GM19438 (cell line): Measurements from ENCODE around the gene OSM.

Experiments
- ATAC-seq: cut with Tn5 transposase; IDR thresholded peaks from one replicate; pipeline ENCODE4 v1.9.1; 2021; ENCODE audit warnings: low read depth; ENCODE audit not compliant: unreplicated experiment

Gene OSM

GRCh38 chr22:30266445-30267381, at the start of gene OSM:
TSS of gene OSM (minus strand) at chr22:30266851. CDS start at chr22:30266799, 52 bp downstream.
- ATAC-seq: no peak

- ATAC-seq: no peak
Observed at GRCh38 chr22:30315962-30316576, 49.4 kb upstream of the OSM start.

DNA sequence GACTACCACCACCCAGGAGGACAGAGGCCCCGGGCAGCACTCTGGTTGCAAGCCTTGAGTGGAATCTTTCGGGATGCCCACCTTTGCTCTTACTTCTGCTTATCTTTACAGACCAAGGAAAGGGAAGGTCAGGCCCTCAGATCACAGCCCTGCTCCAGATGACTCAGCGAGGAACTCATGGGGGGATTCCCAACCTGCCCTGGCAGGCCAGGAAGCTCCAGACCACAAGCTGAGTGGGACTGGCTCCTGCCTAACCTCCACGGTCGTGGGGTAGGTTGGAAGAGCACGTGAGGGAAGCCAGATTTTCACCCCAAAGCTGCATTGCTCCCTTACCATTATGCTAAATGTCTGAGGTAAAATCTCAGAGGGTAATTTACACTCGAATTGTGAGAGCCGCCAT, 48.3 kb upstream of the OSM start:
- no peak for ATAC-seq

DNA sequence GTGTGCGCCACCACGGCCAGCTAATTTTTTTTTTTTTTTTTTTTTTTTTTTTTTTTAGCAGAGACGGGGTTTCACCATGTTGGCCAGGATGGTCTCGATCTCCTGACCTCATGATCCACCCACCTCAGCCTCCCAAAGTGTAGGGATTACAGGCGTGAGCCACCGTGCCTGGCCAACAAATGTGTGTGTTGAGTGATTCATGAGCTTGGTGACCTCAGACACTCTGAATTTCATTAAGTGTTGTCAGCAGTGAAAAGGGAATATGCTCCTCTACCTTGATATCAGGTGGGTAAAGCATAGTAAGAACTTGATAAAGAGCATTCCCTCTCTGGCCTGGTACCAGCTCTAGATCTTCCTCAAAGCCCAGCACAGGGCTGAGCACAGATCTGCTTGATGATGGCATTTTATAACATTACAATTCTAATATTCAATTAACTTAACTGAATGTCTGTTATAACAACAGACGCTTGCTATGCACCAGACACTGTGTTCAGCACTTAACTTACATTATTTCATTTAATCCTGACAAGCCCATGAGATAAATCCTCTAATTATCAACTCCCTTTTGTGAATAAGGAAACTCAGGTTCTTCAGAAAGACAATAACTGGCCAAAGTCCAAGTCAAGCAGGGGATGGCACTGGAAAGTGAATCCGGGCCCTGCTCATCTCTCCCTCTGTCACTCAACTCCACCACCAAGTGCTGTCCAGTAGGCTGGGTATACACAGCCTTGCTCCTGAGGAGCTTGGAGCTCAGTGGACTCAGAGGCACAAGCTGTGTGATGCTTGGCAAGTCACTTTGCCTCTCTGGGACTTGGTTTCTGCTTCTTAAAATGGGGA, 47.1 kb upstream of the OSM start:
- no peak for ATAC-seq

DNA sequence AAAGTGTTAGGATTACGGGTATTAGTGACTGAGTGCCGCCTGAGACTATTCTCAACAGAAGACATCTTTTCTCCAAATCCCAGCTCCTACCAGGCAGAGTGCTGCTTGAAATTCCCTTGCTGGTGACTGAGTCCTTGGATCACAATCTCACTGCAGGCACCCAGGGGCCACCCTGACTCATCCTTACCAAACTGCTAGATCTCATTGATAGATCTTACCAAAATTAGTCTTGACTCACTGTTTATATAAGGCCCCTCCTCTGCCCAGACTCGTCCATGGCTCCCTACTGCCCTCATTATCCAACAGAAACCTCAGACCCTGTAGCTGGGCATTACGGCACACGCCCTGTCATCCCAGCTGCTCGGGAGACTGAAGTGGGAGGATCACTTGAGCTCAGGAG, 45.4 kb upstream of the OSM start:
- ATAC-seq: no peak

GRCh38 chr22:30310881-30311771, 44.5 kb upstream of the OSM start:
- ATAC-seq: no peak

GRCh38 chr22:30309951-30310741, 43.5 kb upstream of the OSM start:
- ATAC-seq: no peak

DNA sequence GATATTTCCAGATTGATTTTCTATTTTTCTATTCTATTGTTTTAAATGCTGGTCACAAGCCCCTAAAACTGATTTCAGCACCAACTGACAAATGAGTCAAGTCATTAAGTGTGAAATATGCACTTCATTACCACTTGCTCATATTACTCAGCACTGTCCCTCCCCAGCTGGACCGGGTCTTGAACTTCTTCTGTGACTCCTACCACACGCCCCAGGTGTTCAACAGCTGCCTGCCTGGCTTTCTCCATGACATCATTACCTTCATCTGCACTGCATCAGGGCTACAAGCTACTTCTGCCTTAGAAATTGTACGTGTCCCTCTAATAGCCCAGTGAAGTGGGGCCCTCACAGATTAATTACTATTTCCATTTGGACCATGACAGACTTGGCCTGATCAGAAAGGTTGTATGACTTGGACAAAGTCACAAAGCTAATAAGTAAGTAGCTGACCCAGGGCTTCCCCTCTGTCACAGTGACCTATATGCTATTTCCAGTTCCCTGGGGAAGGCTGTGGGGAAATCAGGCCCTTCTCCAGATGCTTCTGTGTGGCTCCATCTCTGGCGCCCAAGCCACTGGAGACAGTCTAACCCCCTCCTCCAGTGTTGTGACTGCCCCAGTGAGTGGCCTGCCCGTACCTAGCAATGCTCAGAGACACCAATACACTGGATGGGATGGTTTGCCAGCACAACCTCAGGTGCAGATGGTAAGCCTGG, 42.0 kb upstream of the OSM start:
- ATAC-seq: no peak

- ATAC-seq: no peak
Observed at GRCh38 chr22:30308093-30308492, 41.4 kb upstream of the OSM start.

- ATAC-seq: no peak
Observed at GRCh38 chr22:30307041-30307574, 40.5 kb upstream of the OSM start.

DNA sequence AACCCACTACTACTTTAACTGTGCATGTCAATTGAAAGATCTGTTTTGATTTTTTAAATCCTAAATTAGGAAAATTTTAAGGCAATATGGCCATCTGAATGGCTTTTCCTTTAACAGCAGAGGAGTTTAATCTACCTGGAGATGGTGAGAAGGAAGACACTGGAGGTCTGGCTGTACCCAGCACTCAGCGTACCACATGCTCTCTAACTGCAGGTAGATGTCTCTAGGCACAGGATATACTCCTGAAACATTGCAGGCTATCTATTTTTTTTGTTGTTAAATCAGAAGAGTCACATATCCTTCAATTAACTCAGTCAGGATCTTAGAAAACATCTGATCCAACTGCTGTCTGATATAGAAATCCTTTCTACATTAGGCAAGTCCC, 40.0 kb upstream of the OSM start:
- ATAC-seq: no peak

- no peak for ATAC-seq
Observed at GRCh38 chr22:30305906-30306626, 39.4 kb upstream of the OSM start.

GRCh38 chr22:30305519-30305905, 38.9 kb upstream of the OSM start:
- ATAC-seq: peak; percentile 35

- ATAC-seq: no peak
Observed at GRCh38 chr22:30304495-30305244, 38.0 kb upstream of the OSM start.

DNA sequence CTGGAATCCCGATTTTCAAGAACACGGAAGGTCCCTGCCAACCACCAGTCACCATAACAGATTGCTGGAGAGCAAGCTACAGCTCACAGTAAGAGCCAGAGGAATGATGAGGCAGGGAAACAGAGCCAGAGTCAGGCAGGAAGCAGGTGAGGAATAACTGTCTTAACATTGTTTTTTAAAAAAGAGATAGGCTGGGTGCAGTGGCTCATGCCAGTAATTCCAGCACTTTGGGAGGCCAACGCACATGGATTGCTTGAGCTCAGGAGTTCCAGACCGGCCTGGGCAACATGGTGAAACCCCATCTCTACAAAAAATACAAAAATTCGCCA, 36.1 kb upstream of the OSM start:
- no peak for ATAC-seq

- no peak for ATAC-seq
Observed at GRCh38 chr22:30301995-30302809, 35.6 kb upstream of the OSM start.
